ENCODE results near the gene WAS. TPM values are rescaled to one million over a fixed set of nuclear protein-coding genes. Genes with fewer than 3 reads are reported as not detected.
"Not testable (repeated sequence)": the region's sequence is repeated elsewhere in the genome, so short reads cannot be mapped to it uniquely, and the experiment has no call there.

Gene WAS
- total RNA-seq, 8 experiments from 2014 or later: 0.21 to 1.8 (median 1.1) TPM

GRCh38 chrX:48691746-48692145 lies 8.1 kb downstream of the WAS start:
- peaks cover 9 to 13% of the 10 kb centered on the region in 2 donors for H3K4me1 ChIP-seq (replicated peaks in 1 of 2)
- WGBS, 10 experiments: 33 to 100% (median 86%) methylated on average over 1 to 2 of the region's 5 CpGs; no CpG with 5 or more reads in 6 of the 10 experiments
- ATAC-seq (replicated peaks in 6 of 8); H3K4me3 ChIP-seq; H3K27ac ChIP-seq; in situ Hi-C loops (cut with MboI; ENCODE audit: low pct_unique_long_range_greater_than_20kb in 2 of 9, low sequenced_read_pairs in 9 of 9, unreplicated experiment in 9 of 9): not testable (repeated sequence)

GRCh38 chrX:48694776-48695533 lies 11.4 kb downstream of the WAS start:
- Histone ChIP-seq H3K4me3 (peak overlapping the region; percentile 52 to 82 (median 53)), H3K27ac (peak overlapping the region; percentile 73 to 85), H3K4me1 (replicated peaks in 1 of 2) (peaks cover 9 to 13% of the 10 kb centered on the region in 2 donors)
- peak in 2 of 8 experiments; percentile 6 to 15 for ATAC-seq (replicated peaks in 6 of 8)
- 30% methylated on average over 2 to 8 of the region's 15 CpGs; no CpG with 5 or more reads in 8 of the 10 experiments for WGBS, 10 experiments
- in situ Hi-C loops (cut with MboI; ENCODE audit: low pct_unique_long_range_greater_than_20kb in 2 of 9, low sequenced_read_pairs in 9 of 9, unreplicated experiment in 9 of 9): no loop called here

GRCh38 chrX:48695534-48695896 lies 11.9 kb downstream of the WAS start:
- ATAC-seq (replicated peaks in 6 of 8): peak in 5 of 8 experiments; percentile 14 to 51 (median 34)
- H3K27ac ChIP-seq: peak overlapping the region; percentile 73 to 85
- peaks cover 9 to 13% of the 10 kb centered on the region in 2 donors for H3K4me1 ChIP-seq (replicated peaks in 1 of 2)
- in situ Hi-C loops (cut with MboI; ENCODE audit: low pct_unique_long_range_greater_than_20kb in 2 of 9, low sequenced_read_pairs in 9 of 9, unreplicated experiment in 9 of 9): no loop called here
- WGBS, 10 experiments: no CpG with 5 or more reads among the region's 14 CpGs
- H3K4me3 ChIP-seq: peak overlapping the region; percentile 52 to 82 (median 53)

GRCh38 chrX:48695925-48696300 lies 12.3 kb downstream of the WAS start:
- peak overlapping the region; percentile 52 to 82 (median 53) for H3K4me3 ChIP-seq
- in situ Hi-C loops (cut with MboI; ENCODE audit: low pct_unique_long_range_greater_than_20kb in 2 of 9, low sequenced_read_pairs in 9 of 9, unreplicated experiment in 9 of 9): no loop called here
- WGBS, 10 experiments: 33 to 40% methylated on average over 1 to 2 of the region's 8 CpGs; no CpG with 5 or more reads in 8 of the 10 experiments
- H3K4me1 ChIP-seq (replicated peaks in 1 of 2): peaks cover 9 to 13% of the 10 kb centered on the region in 2 donors
- H3K27ac ChIP-seq: peak overlapping the region; percentile 73 to 85
- peak; percentile 10 to 51 (median 38) for ATAC-seq (replicated peaks in 6 of 8)

- 0 to 66% (median 7%) methylated on average over 1 to 26 of the region's 66 CpGs; no CpG with 5 or more reads in 7 of the 10 experiments for WGBS, 10 experiments
- peak; percentile 85 to 96 (median 90) for ATAC-seq (replicated peaks in 6 of 8)
- in situ Hi-C loops (cut with MboI; ENCODE audit: low pct_unique_long_range_greater_than_20kb in 2 of 9, low sequenced_read_pairs in 9 of 9, unreplicated experiment in 9 of 9): no loop called here
Observed at GRCh38 chrX:48696301-48696908, 12.8 kb downstream of the WAS start, which contains the start of gene SUV39H1. TSS of gene SUV39H1 (plus strand) at chrX:48696734. CDS start at chrX:48696785, 51 bp downstream.

GRCh38 chrX:48696909-48697727 lies 13.5 kb downstream of the WAS start:
- Histone ChIP-seq H3K4me3 (peak overlapping the region; percentile 52 to 82 (median 53)), H3K27ac (peak overlapping the region; percentile 50 to 88), H3K4me1 (replicated peaks in 1 of 2) (peaks cover 9 to 13% of the 10 kb centered on the region in 2 donors)
- 0 to 30% (median 0%) methylated on average over 1 to 13 of the region's 56 CpGs; no CpG with 5 or more reads in 4 of the 10 experiments for WGBS, 10 experiments
- ATAC-seq (replicated peaks in 6 of 8): peak in 7 of 8 experiments; percentile 3 to 30 (median 23)
- in situ Hi-C loops (cut with MboI; ENCODE audit: low pct_unique_long_range_greater_than_20kb in 2 of 9, low sequenced_read_pairs in 9 of 9, unreplicated experiment in 9 of 9): no loop called here

More at GRCh38 chrX:48696301-48696908, 12.8 kb downstream of the WAS start, which contains the start of gene SUV39H1:
- Histone ChIP-seq H3K4me3 (peak within 1 kb of the TSS; percentile 52 to 82 (median 53)), H3K4me1 (replicated peaks in 1 of 2) (peaks cover 9 to 13% of the 10 kb centered on the region in 2 donors), H3K27ac (peak within 1 kb of the TSS; percentile 73 to 88)

- Histone ChIP-seq H3K27ac (no peak overlapping the region), H3K4me3 (no peak overlapping the region), H3K4me1 (replicated peaks in 1 of 2) (peaks cover 9 to 13% of the 10 kb centered on the region in 2 donors)
- 45 to 83% (median 78%) methylated on average over 1 to 5 of the region's 5 CpGs; no CpG with 5 or more reads in 6 of the 10 experiments for WGBS, 10 experiments
- ATAC-seq (replicated peaks in 6 of 8): no peak
- in situ Hi-C loops (cut with MboI; ENCODE audit: low pct_unique_long_range_greater_than_20kb in 2 of 9, low sequenced_read_pairs in 9 of 9, unreplicated experiment in 9 of 9): no loop called here
Observed at GRCh38 chrX:48698306-48698705, 14.7 kb downstream of the WAS start.

GRCh38 chrX:48700246-48700645 lies 16.6 kb downstream of the WAS start:
- H3K4me3 ChIP-seq: no peak overlapping the region
- WGBS, 10 experiments: 40 to 100% methylated on average over 1 to 3 of the region's 23 CpGs; no CpG with 5 or more reads in 8 of the 10 experiments
- no peak overlapping the region for H3K27ac ChIP-seq
- in situ Hi-C loops (cut with MboI; ENCODE audit: low pct_unique_long_range_greater_than_20kb in 2 of 9, low sequenced_read_pairs in 9 of 9, unreplicated experiment in 9 of 9): no loop called here
- no peak for ATAC-seq (replicated peaks in 6 of 8)
- no peaks in the 10 kb centered on the region for H3K4me1 ChIP-seq (replicated peaks in 1 of 2)

- 43 to 100% methylated on average over 1 of the region's 3 CpGs; no CpG with 5 or more reads in 8 of the 10 experiments for WGBS, 10 experiments
- Histone ChIP-seq H3K4me1 (replicated peaks in 1 of 2) (no peaks in the 10 kb centered on the region), H3K4me3 (no peak overlapping the region), H3K27ac (no peak overlapping the region)
- in situ Hi-C loops (cut with MboI; ENCODE audit: low pct_unique_long_range_greater_than_20kb in 2 of 9, low sequenced_read_pairs in 9 of 9, unreplicated experiment in 9 of 9): no loop called here
- no peak for ATAC-seq (replicated peaks in 6 of 8)
Observed at GRCh38 chrX:48700951-48701653, 17.5 kb downstream of the WAS start.

- ATAC-seq (replicated peaks in 6 of 8): peak in 2 of 8 experiments; percentile 54 to 80
- H3K4me3 ChIP-seq: no peak overlapping the region
- in situ Hi-C loops (cut with MboI; ENCODE audit: low pct_unique_long_range_greater_than_20kb in 2 of 9, low sequenced_read_pairs in 9 of 9, unreplicated experiment in 9 of 9): no loop called here
- WGBS, 10 experiments: 33 to 100% methylated on average over 1 of the region's 2 CpGs; no CpG with 5 or more reads in 8 of the 10 experiments
- no peak overlapping the region for H3K27ac ChIP-seq
- H3K4me1 ChIP-seq (replicated peaks in 1 of 2): no peaks in the 10 kb centered on the region
Observed at GRCh38 chrX:48702032-48702431, 18.4 kb downstream of the WAS start.

- 40 to 80% (median 50%) methylated on average over 1 to 4 of the region's 4 CpGs; no CpG with 5 or more reads in 6 of the 10 experiments for WGBS, 10 experiments
- H3K27ac ChIP-seq: no peak overlapping the region
- ATAC-seq (replicated peaks in 6 of 8): no peak
- no peaks in the 10 kb centered on the region for H3K4me1 ChIP-seq (replicated peaks in 1 of 2)
- in situ Hi-C loops (cut with MboI; ENCODE audit: low pct_unique_long_range_greater_than_20kb in 2 of 9, low sequenced_read_pairs in 9 of 9, unreplicated experiment in 9 of 9): no loop called here
- H3K4me3 ChIP-seq: no peak overlapping the region
Observed at GRCh38 chrX:48702716-48703115, 19.1 kb downstream of the WAS start.

- WGBS, 10 experiments: 27 to 100% (median 75%) methylated on average over 1 to 6 of the region's 7 CpGs; no CpG with 5 or more reads in 2 of the 10 experiments
- Histone ChIP-seq H3K27ac (no peak overlapping the region), H3K4me1 (replicated peaks in 1 of 2) (no peaks in the 10 kb centered on the region), H3K4me3 (no peak overlapping the region)
- in situ Hi-C loops (cut with MboI; ENCODE audit: low pct_unique_long_range_greater_than_20kb in 2 of 9, low sequenced_read_pairs in 9 of 9, unreplicated experiment in 9 of 9): no loop called here
- no peak for ATAC-seq (replicated peaks in 6 of 8)
Observed at GRCh38 chrX:48703228-48703627, 19.6 kb downstream of the WAS start.

Data from motor neuron (in vitro differentiated cells).